Measurements from ENCODE around the gene ADGB. TPM values are rescaled to one million over a fixed set of nuclear protein-coding genes. Genes with fewer than 3 reads are reported as not detected.

ADGB gene
- total and polyA plus RNA-seq, 9 of the 15 experiments (the other 6 are each of a cell fraction or from before 2014, with no cell fraction given) = not detected

GRCh38 chr6:146550911-146551310 lies 47.9 kb upstream of the ADGB start:
- H3K4me3 ChIP-seq = no peak overlapping the region
- no peak overlapping the region for H3K4me2 ChIP-seq (ENCODE audit: insufficient read depth, low read length)
- H3K27ac ChIP-seq (ENCODE audit: extremely low read depth, low read depth, low read length) = no peak overlapping the region
- intact Hi-C loops (cut with micrococcal nuclease) (no loop called here), in situ Hi-C loops (cut with MboI) (no loop called here)
- H3K9ac ChIP-seq (ENCODE audit: insufficient read depth in 1 of 2, low read depth in 2 of 2, low read length in 2 of 2) = no peak overlapping the region
- DNase-seq (ENCODE audit: extremely low read depth in 1 of 4, low spot score in 3 of 4) (no peak), FAIRE-seq (no peak), ATAC-seq (no peak)
- TF ChIP-seq CEBPG (CRISPR knock-in tag; IDR thresholded peaks at IDR 0.05) (peak; percentile 81), CEBPG (tag; conservative IDR thresholded peaks at IDR 0.05 in 1 of 2, IDR thresholded peaks at IDR 0.05 in 1 of 2) (peak; percentile 93 to 100), EZH2 (IDR thresholded peaks at IDR 0.05; ENCODE audit: borderline replicate concordance, low read depth, low read length) (no peak), IRF9 (tag; IDR thresholded peaks at IDR 0.05) (peak; percentile 76), CEBPB (tag; IDR thresholded peaks at IDR 0.05) (peak; percentile 99)
- no peaks in the 10 kb centered on the region for H3K9me3 ChIP-seq (replicated peaks; ENCODE audit: control insufficient read depth, insufficient read depth, low read depth, low read length)
- ChIA-PET POLR2A (interaction anchor here (0.7 to 0.8 kb wide), 2 partner anchors 14 to 252 kb away, joined by 3 read pairs; no protein-coding TSS in a partner anchor), CTCF (ENCODE audit: low intra/inter-chr PET ratio) (no interaction called here)
- BruUV-seq (replicated peaks) = no TSS peak
- peaks cover 0 to 15% of the 10 kb centered on the region in 2 experiments; a peak in 3 of 5 replicates for H3K4me1 ChIP-seq (replicated peaks in 1 of 2; ENCODE audit: control insufficient read depth in 2 of 2, insufficient read depth in 2 of 2, low read length in 2 of 2)
- H3K9me1 ChIP-seq (ENCODE audit: control insufficient read depth, insufficient read depth, low read length) = no peaks in the 10 kb centered on the region
- H2AFZ ChIP-seq (ENCODE audit: low read depth, low read length) = no peak overlapping the region
- no peaks in the 10 kb centered on the region for H3K27me3 ChIP-seq (ENCODE audit: control insufficient read depth in 2 of 2, insufficient read depth in 2 of 2, low read length in 2 of 2)
- H3K79me2 ChIP-seq (ENCODE audit: control insufficient read depth, insufficient read depth, low read length) = no peaks in the 10 kb centered on the region
- H4K20me1 ChIP-seq (replicated peaks; ENCODE audit: control insufficient read depth, insufficient read depth, low read length) = no peaks in the 10 kb centered on the region
- WGBS (ENCODE audit: insufficient coverage, low coverage, missing lambda C conversion rate) = 76% methylated on average over 6 of the region's 6 CpGs
- no peaks in the 10 kb centered on the region for H3K36me3 ChIP-seq (ENCODE audit: control insufficient read depth, insufficient read depth, low read length)
